GM18951 (cell line): ENCODE data around the gene SMIM43.
"Not testable (repeated sequence)": the region's sequence is repeated elsewhere in the genome, so short reads cannot be mapped to it uniquely, and the experiment has no call there.

ENCODE experiments used
- POLR2A ChIP-seq: IDR thresholded peaks from 4 replicates; pipeline ENCODE4 v1.6.1; 2011; ENCODE audit warnings: mild to moderate bottlenecking; ENCODE audit not compliant: insufficient read length, insufficient read depth; ENCODE audit errors: extremely low read depth
- in situ Hi-C: fragments of 300-500 bp; cut with MboI; formaldehyde crosslinking; loops from one replicate; pipeline ENCODE4 v1.12.0; 2022; ENCODE audit warnings: low sequenced_read_pairs, mixed read lengths, inconsistent platforms; ENCODE audit not compliant: unreplicated experiment

The SMIM43 gene

GRCh38 chr4:121771869-121772268, 6.9 kb upstream of the SMIM43 start:
- in situ Hi-C loops, result no loop called here
- TF ChIP-seq POLR2A, result no peak

GRCh38 chr4:121769341-121769740, 4.4 kb upstream of the SMIM43 start:
- in situ Hi-C loops, result no loop called here

GRCh38 chr4:121767166-121767565, 2.2 kb upstream of the SMIM43 start:
- in situ Hi-C loops, result no loop called here
- TF ChIP-seq POLR2A, result no peak

More at GRCh38 chr4:121769341-121769740, 4.4 kb upstream of the SMIM43 start:
- no peak for TF ChIP-seq POLR2A

- in situ Hi-C loops, result no loop called here
- no peak for TF ChIP-seq POLR2A
Observed at GRCh38 chr4:121765971-121766538, 1.1 kb upstream of the SMIM43 start.

- no peak for TF ChIP-seq POLR2A
- in situ Hi-C loops, result no loop called here
Observed at GRCh38 chr4:121765368-121765705, 373 bp upstream of the SMIM43 start.

- TF ChIP-seq POLR2A, result no peak
- in situ Hi-C loops, result no loop called here
Observed at GRCh38 chr4:121764303-121764701, 662 bp downstream of the SMIM43 start.

- in situ Hi-C loops, result no loop called here
- TF ChIP-seq POLR2A, result no peak
Observed at GRCh38 chr4:121760205-121760604, 4.8 kb downstream of the SMIM43 start.

- TF ChIP-seq POLR2A, result no peak
- in situ Hi-C loops, result no loop called here
Observed at GRCh38 chr4:121758925-121759568, 5.9 kb downstream of the SMIM43 start.

GRCh38 chr4:121752142-121752541, 12.8 kb downstream of the SMIM43 start:
- in situ Hi-C loops, result not testable (repeated sequence)

GRCh38 chr4:121749225-121749624, 15.7 kb downstream of the SMIM43 start:
- TF ChIP-seq POLR2A, result no peak
- in situ Hi-C loops, result no loop called here

GRCh38 chr4:121742794-121743193, 22.2 kb downstream of the SMIM43 start:
- in situ Hi-C loops, result no loop called here
- no peak for TF ChIP-seq POLR2A

- in situ Hi-C loops, result no loop called here
- no peak for TF ChIP-seq POLR2A
Observed at GRCh38 chr4:121741751-121742150, 23.2 kb downstream of the SMIM43 start.

- in situ Hi-C loops, result no loop called here
Observed at GRCh38 chr4:121740796-121741409, 24.1 kb downstream of the SMIM43 start.

GRCh38 chr4:121739575-121739974, 25.4 kb downstream of the SMIM43 start:
- in situ Hi-C loops, result no loop called here
- TF ChIP-seq POLR2A, result no peak

More at GRCh38 chr4:121740796-121741409, 24.1 kb downstream of the SMIM43 start:
- no peak for TF ChIP-seq POLR2A
